Measurements from ENCODE around the gene CTNNA3.

DNA sequence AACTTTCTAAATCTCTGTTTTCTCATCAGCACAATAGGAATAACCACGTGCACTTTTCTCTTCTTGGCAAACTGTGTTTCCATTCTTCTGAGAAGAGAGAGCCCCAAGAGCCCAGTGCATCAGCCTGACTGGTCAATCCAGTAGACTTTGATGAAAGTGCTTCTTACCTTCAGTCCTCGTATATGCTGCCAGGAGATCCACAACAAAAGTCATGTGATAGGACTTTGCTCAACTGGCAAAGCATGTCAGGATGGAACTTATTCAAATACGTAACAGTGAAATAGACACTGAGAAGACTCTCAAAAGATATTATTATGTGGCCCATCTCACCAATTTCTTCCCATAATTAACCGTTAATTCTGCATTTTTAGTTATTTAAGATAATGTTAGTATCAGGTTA is 1801.6 kb downstream of the CTNNA3 start:
- TF ChIP-seq, protein P1, sequence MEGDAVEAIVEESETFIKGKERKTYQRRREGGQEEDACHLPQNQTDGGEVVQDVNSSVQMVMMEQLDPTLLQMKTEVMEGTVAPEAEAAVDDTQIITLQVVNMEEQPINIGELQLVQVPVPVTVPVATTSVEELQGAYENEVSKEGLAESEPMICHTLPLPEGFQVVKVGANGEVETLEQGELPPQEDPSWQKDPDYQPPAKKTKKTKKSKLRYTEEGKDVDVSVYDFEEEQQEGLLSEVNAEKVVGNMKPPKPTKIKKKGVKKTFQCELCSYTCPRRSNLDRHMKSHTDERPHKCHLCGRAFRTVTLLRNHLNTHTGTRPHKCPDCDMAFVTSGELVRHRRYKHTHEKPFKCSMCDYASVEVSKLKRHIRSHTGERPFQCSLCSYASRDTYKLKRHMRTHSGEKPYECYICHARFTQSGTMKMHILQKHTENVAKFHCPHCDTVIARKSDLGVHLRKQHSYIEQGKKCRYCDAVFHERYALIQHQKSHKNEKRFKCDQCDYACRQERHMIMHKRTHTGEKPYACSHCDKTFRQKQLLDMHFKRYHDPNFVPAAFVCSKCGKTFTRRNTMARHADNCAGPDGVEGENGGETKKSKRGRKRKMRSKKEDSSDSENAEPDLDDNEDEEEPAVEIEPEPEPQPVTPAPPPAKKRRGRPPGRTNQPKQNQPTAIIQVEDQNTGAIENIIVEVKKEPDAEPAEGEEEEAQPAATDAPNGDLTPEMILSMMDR (IDR thresholded peaks at IDR 0.05; ENCODE audit: poor library complexity, severe bottlenecking): no peak
- TF ChIP-seq EZH2 (IDR thresholded peaks at IDR 0.05; ENCODE audit: borderline replicate concordance, insufficient read depth, low read length, poor library complexity, severe bottlenecking): no peak
